DMS153 treated with DMSO at 0.1 percent for 48 hours (cell line): ENCODE measurements around the gene CWC27.

Source experiments
- DNase-seq: peaks from one replicate; lab custom pipeline; 2025; ENCODE audit not compliant: unreplicated experiment; lab: John Stamatoyannopoulos, UW

The CWC27 gene

GRCh38 chr5:65034029-65034812 lies 265.5 kb downstream of the CWC27 start:
- DNase-seq = no peak

GRCh38 chr5:65034813-65035209 lies 266.1 kb downstream of the CWC27 start:
- DNase-seq = no peak

GRCh38 chr5:65035211-65036206 lies 266.8 kb downstream of the CWC27 start:
- DNase-seq = no peak

GRCh38 chr5:65037831-65038815 lies 269.4 kb downstream of the CWC27 start:
- DNase-seq = no peak

GRCh38 chr5:65041296-65042158 lies 272.8 kb downstream of the CWC27 start:
- DNase-seq = no peak

- no peak for DNase-seq
These were observed 275.2 kb downstream of the CWC27 start for GRCh38 chr5:65043843-65044359.

DNA sequence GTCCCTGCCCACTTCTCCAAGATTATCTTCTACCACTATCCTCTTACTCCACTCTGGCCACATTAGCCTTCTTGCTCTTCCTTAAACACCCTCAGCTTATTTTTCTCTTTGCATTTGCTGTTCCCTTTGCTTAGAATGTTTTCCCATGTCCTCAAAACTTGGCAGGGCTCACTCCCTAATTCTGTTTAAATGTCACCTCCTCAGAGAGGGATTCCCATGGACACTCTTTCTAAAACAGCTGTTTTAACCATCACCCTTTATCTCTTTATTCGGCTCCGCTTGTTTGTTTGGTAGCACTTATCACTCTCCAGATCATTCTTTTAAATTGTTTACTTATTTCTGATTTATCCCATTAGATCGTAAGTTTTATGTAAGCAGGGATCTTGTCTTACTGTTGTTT lies 278.5 kb downstream of the CWC27 start:
- DNase-seq = no peak

DNA sequence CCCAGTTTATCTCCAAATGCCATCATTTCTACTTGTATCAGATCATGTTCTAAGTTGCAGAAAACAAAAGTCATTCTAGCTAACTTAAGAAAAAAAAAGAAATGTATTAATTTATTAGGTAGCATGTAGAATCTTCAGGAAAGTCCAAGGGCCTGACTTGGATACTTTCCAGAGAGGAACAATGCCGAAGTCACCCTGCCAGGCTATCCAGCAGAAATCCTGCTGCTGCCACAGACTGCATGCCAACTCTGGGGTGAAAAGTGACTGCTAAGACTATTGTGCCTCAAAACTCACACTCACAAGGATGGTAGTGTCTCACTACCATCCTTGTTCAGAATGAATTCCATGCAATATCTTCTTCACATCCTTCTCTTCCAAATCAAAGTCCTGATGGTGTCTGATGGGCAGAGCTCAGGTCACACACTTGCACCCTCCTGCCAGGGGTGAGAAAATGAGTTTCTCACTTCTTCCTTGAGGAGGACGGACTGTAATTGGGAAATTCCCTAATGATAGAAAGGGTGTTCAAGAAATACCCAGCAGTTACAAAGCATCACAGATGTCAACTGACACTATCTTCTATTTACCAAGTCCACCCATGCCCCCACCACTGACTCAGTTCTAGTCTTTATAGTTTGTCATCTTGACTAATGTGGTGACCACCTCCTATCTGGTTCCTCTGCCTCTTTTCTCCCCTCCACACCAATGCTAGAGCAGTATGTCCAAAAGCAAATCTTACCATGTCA lies 279.4 kb downstream of the CWC27 start:
- DNase-seq = no peak

- DNase-seq = no peak
These were observed 281.4 kb downstream of the CWC27 start for GRCh38 chr5:65050140-65050539.

- no peak for DNase-seq
These were observed 282.2 kb downstream of the CWC27 start for GRCh38 chr5:65050826-65051498.

DNA sequence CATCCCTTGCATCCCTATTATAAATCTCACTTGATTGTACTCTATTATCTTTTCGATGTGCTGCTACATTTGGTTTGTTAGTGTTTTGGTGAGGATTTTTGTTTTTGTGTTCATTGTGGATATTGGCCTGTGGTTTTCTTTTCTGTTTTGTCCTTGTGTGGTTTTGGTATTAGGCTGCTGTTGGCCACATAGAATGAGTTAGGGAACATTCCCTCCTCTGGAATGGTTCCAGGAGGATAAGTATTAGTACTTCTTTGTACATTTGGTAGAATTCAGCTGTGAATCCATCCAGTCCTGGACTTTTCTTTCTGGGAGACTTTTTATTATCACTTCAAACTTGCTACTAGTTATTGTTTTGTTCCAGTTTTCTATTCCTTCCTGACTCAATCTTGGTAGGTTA lies 287.2 kb downstream of the CWC27 start:
- DNase-seq = no peak

DNA sequence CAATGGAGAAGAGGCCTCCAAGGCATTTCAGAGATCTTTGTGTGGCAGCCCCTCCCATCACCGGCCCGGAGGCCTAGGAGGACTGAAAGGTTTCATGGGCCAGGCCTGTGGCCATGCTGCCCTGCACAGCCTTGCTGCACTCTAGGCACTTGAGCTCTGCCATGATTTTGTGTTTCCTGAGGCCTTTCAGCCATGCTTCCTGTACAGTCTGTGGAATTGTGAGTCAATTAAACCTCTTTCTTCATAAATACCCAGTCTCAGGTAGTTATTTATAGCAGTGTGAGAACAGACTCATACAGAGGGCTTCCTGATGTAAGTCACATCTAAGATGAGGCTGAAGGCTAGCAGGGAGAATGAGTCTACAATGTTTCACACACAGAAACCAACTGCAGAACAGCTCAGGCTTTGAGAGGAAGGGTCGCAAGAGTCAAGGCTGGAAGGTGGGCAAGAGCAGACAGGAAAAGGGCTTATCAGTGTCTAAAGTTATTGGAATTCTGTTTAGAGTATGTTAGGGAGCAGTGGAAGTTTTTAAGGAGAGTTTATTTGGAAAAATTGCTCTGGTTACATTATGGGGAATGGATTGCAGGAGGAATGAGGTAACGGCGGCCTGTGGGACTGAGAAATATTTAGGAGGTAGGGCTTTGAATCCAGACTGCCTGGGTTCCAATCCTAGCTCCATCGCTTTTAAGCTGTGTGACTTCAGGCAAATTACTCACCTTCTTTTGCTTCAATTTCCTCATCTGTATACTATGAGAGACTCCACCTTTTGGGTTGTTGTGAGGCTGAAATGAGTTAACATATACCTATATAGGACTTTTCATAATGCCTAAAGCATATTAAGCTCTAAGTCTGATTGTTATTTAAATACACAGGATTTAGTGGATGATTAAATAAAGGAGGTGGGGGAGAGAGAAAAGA lies 291.2 kb downstream of the CWC27 start:
- DNase-seq = no peak

DNA sequence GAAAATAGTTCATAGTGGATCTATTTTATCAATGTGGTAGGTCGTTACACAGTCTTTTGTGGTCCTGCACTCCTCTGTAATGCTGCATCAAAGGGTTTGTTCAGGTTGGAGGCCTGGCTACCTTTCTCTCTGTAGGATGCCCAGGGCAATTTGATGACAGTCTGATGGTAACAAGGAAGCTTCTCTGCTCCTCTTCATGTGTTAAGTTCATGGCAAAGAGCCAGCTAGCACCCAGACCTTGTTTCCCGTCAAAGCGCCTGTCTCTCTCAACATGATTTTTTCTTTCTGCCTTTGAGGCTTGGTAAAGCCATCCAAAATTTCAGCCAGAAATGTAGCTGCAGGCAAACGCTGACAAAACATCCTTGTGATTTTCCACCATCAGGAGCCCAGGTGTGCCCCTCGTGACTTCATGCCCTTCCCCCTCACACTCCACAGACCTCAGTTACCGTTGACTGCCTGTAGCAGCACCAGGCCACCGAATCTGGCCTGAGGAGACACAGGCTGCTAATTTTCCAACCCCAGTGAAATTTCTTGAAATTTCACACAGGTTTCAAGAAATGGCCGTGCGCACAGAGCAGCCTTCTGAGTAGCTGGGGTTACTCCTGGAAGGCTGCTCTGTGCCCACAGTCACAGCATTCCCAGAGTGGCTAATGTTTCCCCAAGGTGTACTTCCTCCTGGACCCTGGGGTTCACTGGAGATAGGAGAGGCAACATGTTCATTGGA lies 292.7 kb downstream of the CWC27 start:
- no peak for DNase-seq

DNA sequence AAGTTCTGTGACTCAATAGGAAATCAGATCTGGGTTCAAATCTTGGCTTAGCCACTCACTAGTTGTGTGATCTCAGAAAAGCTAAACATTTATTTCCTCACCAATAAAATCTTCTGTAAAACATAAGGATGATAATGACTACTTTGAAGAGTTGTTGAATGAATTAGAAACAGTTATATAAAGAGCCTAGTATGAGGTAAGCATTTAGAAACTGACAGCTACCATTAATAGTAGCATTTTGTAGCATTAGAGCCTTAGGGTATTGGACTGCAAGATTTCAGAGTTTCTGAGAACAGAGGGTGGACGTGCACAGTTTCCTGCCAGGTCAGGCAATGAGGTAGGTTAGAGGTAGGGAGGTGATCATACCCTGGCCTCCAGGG lies 293.2 kb downstream of the CWC27 start:
- no peak for DNase-seq

- no peak for DNase-seq
These were observed 293.8 kb downstream of the CWC27 start for GRCh38 chr5:65062469-65063083.

DNA sequence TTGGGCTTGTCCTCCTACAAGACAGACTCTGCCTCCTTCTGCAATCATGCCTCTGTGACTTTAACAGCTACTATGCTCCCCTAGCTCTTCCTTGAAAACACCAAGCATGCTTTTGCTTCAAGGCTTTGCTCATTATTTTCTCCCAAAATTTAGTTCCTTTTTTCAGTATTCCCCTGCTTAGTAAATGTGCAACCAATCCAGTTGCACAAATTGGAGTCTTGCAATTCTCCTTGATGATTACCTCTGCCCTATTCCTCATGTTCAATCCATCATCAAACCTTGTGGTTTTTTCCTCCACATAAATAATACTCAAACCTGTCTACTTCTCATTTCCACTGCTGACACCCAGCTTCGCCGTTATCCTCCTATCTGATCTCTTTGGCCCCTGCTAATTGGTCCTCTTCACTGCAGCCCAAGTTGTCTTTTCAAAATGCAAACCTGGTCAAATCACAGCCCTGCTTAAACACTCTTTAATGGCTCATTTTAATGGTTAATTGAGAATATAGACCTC lies 296.3 kb downstream of the CWC27 start:
- no peak for DNase-seq
